GM23338 (cell line): Measurements from ENCODE around the gene TASOR2.

Experiments used
- CREB1 ChIP-seq: fragments of 250-450 bp; sonication (Bioruptor Pico); IDR thresholded peaks from 2 replicates; pipeline ENCODE4 v1.5.0; 2020; ENCODE audit warnings: low read depth, mild to moderate bottlenecking, moderate library complexity
- EZH2 ChIP-seq: fragments of 200-600 bp; sonication (generic); IDR thresholded peaks from one replicate; pipeline ENCODE4 v1.8.0; 2017; ENCODE audit warnings: antibody characterized with exemption, mild to moderate bottlenecking, low read depth; ENCODE audit not compliant: unreplicated experiment
- EZH2phosphoT487 ChIP-seq: fragments of 200-600 bp; sonication (generic); IDR thresholded peaks from one replicate; pipeline ENCODE4 v1.8.1; 2018; ENCODE audit warnings: antibody characterized with exemption; ENCODE audit not compliant: unreplicated experiment
- NANOG ChIP-seq: IDR thresholded peaks from 2 replicates; pipeline ENCODE4 v1.6.1; 2016; ENCODE audit warnings: antibody characterized with exemption, borderline replicate concordance
- POLR2AphosphoS5 ChIP-seq: IDR thresholded peaks from 2 replicates; pipeline ENCODE4 v1.6.1; 2016; ENCODE audit warnings: antibody characterized with exemption, low read depth
- STAT1 ChIP-seq: IDR thresholded peaks from one replicate; pipeline ENCODE4 v1.6.1; 2016; ENCODE audit warnings: antibody characterized with exemption; ENCODE audit not compliant: unreplicated experiment
- ZNF114 ChIP-seq: fragments of 250-450 bp; sonication (Bioruptor Pico); IDR thresholded peaks from 2 replicates; pipeline ENCODE4 v1.5.0; 2020; ENCODE audit warnings: mild to moderate bottlenecking, moderate library complexity
- TF ChIP-seq, protein P1 (sequence below), 2 experiments: fragments of 200-600 bp in 1 of 2; sonication (generic) in 1 of 2; conservative IDR thresholded peaks; 2 replicates each; pipeline versions ENCODE4 v1.5.1 to v1.6.1; 2016 to 2017; ENCODE audit warnings: antibody characterized with exemption in 2 of 2, low read depth in 2 of 2, mild to moderate bottlenecking in 2 of 2, moderate library complexity in 1 of 2
- TF ChIP-seq, protein P2 (sequence below): IDR thresholded peaks from 2 replicates; pipeline ENCODE4 v1.6.1; 2016; ENCODE audit warnings: antibody characterized with exemption
- TF ChIP-seq, protein P3 (sequence below): IDR thresholded peaks from one replicate; pipeline ENCODE4 v1.6.1; 2018; ENCODE audit warnings: antibody characterized with exemption; ENCODE audit not compliant: unreplicated experiment

DNA sequence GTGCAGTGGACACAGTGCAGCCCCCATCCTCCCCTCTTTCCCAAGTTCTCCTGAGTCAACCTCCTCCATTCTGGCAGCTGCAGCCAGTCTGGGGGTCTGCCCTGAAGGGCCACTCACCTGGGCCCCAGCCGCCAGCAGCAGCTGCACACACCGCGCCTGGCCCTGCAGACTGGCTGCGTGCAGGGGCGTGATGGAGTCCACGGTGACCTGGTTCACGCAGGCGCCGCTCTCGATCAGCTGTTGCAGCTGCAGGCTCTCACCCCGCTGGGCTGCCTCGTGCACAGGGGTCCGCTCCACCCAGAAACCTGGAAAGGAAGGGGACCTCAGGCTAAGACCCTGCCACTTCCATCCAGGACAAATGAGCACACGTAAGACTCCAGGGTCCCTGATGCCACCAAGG is 31.9 kb upstream of the TASOR2 start:
- TF ChIP-seq, protein P1, sequence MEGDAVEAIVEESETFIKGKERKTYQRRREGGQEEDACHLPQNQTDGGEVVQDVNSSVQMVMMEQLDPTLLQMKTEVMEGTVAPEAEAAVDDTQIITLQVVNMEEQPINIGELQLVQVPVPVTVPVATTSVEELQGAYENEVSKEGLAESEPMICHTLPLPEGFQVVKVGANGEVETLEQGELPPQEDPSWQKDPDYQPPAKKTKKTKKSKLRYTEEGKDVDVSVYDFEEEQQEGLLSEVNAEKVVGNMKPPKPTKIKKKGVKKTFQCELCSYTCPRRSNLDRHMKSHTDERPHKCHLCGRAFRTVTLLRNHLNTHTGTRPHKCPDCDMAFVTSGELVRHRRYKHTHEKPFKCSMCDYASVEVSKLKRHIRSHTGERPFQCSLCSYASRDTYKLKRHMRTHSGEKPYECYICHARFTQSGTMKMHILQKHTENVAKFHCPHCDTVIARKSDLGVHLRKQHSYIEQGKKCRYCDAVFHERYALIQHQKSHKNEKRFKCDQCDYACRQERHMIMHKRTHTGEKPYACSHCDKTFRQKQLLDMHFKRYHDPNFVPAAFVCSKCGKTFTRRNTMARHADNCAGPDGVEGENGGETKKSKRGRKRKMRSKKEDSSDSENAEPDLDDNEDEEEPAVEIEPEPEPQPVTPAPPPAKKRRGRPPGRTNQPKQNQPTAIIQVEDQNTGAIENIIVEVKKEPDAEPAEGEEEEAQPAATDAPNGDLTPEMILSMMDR (conservative IDR thresholded peaks at IDR 0.05; ENCODE audit: low read depth in 2 of 2) = no peak
- no peak for TF ChIP-seq ZNF114 (CRISPR knock-in tag)
- TF ChIP-seq POLR2AphosphoS5 = no peak
- TF ChIP-seq EZH2 = no peak
- TF ChIP-seq, protein P2, sequence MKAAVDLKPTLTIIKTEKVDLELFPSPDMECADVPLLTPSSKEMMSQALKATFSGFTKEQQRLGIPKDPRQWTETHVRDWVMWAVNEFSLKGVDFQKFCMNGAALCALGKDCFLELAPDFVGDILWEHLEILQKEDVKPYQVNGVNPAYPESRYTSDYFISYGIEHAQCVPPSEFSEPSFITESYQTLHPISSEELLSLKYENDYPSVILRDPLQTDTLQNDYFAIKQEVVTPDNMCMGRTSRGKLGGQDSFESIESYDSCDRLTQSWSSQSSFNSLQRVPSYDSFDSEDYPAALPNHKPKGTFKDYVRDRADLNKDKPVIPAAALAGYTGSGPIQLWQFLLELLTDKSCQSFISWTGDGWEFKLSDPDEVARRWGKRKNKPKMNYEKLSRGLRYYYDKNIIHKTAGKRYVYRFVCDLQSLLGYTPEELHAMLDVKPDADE = no peak
- no peak for TF ChIP-seq EZH2phosphoT487
- no peak for TF ChIP-seq CREB1
- TF ChIP-seq STAT1 = no peak
- TF ChIP-seq NANOG = no peak
- TF ChIP-seq, protein P3, sequence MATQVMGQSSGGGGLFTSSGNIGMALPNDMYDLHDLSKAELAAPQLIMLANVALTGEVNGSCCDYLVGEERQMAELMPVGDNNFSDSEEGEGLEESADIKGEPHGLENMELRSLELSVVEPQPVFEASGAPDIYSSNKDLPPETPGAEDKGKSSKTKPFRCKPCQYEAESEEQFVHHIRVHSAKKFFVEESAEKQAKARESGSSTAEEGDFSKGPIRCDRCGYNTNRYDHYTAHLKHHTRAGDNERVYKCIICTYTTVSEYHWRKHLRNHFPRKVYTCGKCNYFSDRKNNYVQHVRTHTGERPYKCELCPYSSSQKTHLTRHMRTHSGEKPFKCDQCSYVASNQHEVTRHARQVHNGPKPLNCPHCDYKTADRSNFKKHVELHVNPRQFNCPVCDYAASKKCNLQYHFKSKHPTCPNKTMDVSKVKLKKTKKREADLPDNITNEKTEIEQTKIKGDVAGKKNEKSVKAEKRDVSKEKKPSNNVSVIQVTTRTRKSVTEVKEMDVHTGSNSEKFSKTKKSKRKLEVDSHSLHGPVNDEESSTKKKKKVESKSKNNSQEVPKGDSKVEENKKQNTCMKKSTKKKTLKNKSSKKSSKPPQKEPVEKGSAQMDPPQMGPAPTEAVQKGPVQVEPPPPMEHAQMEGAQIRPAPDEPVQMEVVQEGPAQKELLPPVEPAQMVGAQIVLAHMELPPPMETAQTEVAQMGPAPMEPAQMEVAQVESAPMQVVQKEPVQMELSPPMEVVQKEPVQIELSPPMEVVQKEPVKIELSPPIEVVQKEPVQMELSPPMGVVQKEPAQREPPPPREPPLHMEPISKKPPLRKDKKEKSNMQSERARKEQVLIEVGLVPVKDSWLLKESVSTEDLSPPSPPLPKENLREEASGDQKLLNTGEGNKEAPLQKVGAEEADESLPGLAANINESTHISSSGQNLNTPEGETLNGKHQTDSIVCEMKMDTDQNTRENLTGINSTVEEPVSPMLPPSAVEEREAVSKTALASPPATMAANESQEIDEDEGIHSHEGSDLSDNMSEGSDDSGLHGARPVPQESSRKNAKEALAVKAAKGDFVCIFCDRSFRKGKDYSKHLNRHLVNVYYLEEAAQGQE = no peak
